ENCODE results near the gene CA11. TPM values are rescaled to one million over a fixed set of nuclear protein-coding genes. Genes with fewer than 3 reads are reported as not detected.
A peak's percentile ranks its signal among the peaks of the same experiment; 100 is the strongest.

The CA11 gene
- total RNA-seq, 3 donors from 2014 or later, result 2.2 to 14.2 (median 9.8) TPM

- TF ChIP-seq POLR2AphosphoS5 (IDR thresholded peaks at IDR 0.05) (peak; percentile 21 to 42 (median 41)), POLR2A (IDR thresholded peaks at IDR 0.05) (no peak)
- TF ChIP-seq, protein P1, sequence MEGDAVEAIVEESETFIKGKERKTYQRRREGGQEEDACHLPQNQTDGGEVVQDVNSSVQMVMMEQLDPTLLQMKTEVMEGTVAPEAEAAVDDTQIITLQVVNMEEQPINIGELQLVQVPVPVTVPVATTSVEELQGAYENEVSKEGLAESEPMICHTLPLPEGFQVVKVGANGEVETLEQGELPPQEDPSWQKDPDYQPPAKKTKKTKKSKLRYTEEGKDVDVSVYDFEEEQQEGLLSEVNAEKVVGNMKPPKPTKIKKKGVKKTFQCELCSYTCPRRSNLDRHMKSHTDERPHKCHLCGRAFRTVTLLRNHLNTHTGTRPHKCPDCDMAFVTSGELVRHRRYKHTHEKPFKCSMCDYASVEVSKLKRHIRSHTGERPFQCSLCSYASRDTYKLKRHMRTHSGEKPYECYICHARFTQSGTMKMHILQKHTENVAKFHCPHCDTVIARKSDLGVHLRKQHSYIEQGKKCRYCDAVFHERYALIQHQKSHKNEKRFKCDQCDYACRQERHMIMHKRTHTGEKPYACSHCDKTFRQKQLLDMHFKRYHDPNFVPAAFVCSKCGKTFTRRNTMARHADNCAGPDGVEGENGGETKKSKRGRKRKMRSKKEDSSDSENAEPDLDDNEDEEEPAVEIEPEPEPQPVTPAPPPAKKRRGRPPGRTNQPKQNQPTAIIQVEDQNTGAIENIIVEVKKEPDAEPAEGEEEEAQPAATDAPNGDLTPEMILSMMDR (IDR thresholded peaks at IDR 0.05), result peak; percentile 84 to 94 (median 93)
- no peaks in the 10 kb centered on the region for H3K9me3 ChIP-seq
- H3K4me3 ChIP-seq, result peak overlapping the region; percentile 26 to 60 (median 42)
- intact Hi-C loops (cut with DNase I; ENCODE audit: low total_unique reads), result no loop called here
- peak; percentile 76 to 86 for DNase-seq (ENCODE audit: low spot score in 2 of 2)
- H3K27ac ChIP-seq, result peak overlapping the region; percentile 2 to 10
- H3K27me3 ChIP-seq, result no peaks in the 10 kb centered on the region
- H3K4me1 ChIP-seq, result no peaks in the 10 kb centered on the region
- no peaks in the 10 kb centered on the region for H3K36me3 ChIP-seq
Observed at GRCh38 chr19:48588670-48589401, 57.2 kb downstream of the CA11 start.

Other genes with a start within 250 kb of the CA11 start
- gene GRWD1, start 200.2 kb downstream of the CA11 start, total RNA-seq, result 10 to 100 TPM; 25.0 to 35.4 (median 30.1) TPM
- gene KCNJ14, start 190.6 kb downstream of the CA11 start, total RNA-seq, result 1 to 10 TPM in 2 of 3 donors, under 1 TPM in 1; 0.80 to 1.6 (median 1.0) TPM
- gene CYTH2, start 176.8 kb downstream of the CA11 start, total RNA-seq, result 10 to 100 TPM; 42.2 to 74.7 (median 70.4) TPM
- 1 to 10 TPM in 2 of 3 donors, not detected in 1; 1.3 to 2.9 TPM for gene LMTK3, start 134.4 kb downstream of the CA11 start, total RNA-seq
- gene SULT2B1, start 94.0 kb downstream of the CA11 start, total RNA-seq, result 1 to 10 TPM in 2 of 3 donors, not detected in 1; 5.6 to 7.5 TPM
- not detected for gene SPACA4, start 39.4 kb downstream of the CA11 start, total RNA-seq
- gene FAM83E, start 31.1 kb downstream of the CA11 start, total RNA-seq, result 1 to 10 TPM in 2 of 3 donors, not detected in 1; 3.3 to 5.6 TPM
- gene RPL18, start 27.0 kb downstream of the CA11 start, total RNA-seq, result 1,000 to 10,000 TPM; 1,880 to 2,937 (median 2,507) TPM
- 10 to 100 TPM in 2 of 3 donors, 1 to 10 TPM in 1; 7.4 to 10.8 (median 10.5) TPM for gene SPHK2, start 26.7 kb downstream of the CA11 start, total RNA-seq
- gene DBP, start 8.8 kb downstream of the CA11 start, total RNA-seq, result 10 to 100 TPM in 1 of 3 donors, 1 to 10 TPM in 2; 3.9 to 10.8 (median 5.0) TPM
- 1 to 10 TPM in 2 of 3 donors, under 1 TPM in 1; 0.64 to 2.9 (median 2.6) TPM for gene NTN5, start 26.8 kb upstream of the CA11 start, total RNA-seq
- gene FUT2, start 49.8 kb upstream of the CA11 start, total RNA-seq, result 1 to 10 TPM in 2 of 3 donors, not detected in 1; 2.6 to 5.9 TPM
- gene MAMSTR, start 73.5 kb upstream of the CA11 start, total RNA-seq, result 1 to 10 TPM in 2 of 3 donors, under 1 TPM in 1; 0.32 to 1.9 (median 1.3) TPM
- gene RASIP1, start 94.4 kb upstream of the CA11 start, total RNA-seq, result 10 to 100 TPM in 2 of 3 donors, 1 to 10 TPM in 1; 7.7 to 28.2 (median 10.7) TPM
- under 1 TPM in 1 of 3 donors, not detected in 2; 0.29 TPM for gene IZUMO1, start 100.7 kb upstream of the CA11 start, total RNA-seq
- 1 to 10 TPM in 2 of 3 donors, under 1 TPM in 1; 0.48 to 6.2 (median 3.1) TPM for gene FUT1, start 106.5 kb upstream of the CA11 start, total RNA-seq
- gene FGF21, start 109.3 kb upstream of the CA11 start, total RNA-seq, result not detected
- gene BCAT2, start 164.8 kb upstream of the CA11 start, total RNA-seq, result 10 to 100 TPM; 26.9 to 49.0 (median 28.8) TPM
- 10 to 100 TPM; 13.1 to 18.6 (median 14.6) TPM for gene HSD17B14, start 190.3 kb upstream of the CA11 start, total RNA-seq
- gene PLEKHA4, start 222.4 kb upstream of the CA11 start, total RNA-seq, result 10 to 100 TPM in 2 of 3 donors, 1 to 10 TPM in 1; 6.4 to 25.6 (median 22.4) TPM
- gene PPP1R15A, start 226.2 kb upstream of the CA11 start, total RNA-seq, result 10 to 100 TPM; 59.6 to 74.2 (median 65.4) TPM